Testis (tissue), 3 donors: ENCODE results near the gene RNU6-7. TPM values are rescaled to one million over a fixed set of nuclear protein-coding genes. Genes with fewer than 3 reads are reported as not detected.

ENCODE experiments used
- DNase-seq: peaks from one replicate; pipeline ENCODE4 v3.0.0-alpha.2; 2019
- H3K27ac ChIP-seq, 2 donors: fragments of 200-600 bp; sonication (generic); one replicate each; pipeline ENCODE4 v1.5.1; 2019
- H3K27me3 ChIP-seq: fragments of 200-600 bp; sonication (generic); one replicate; pipeline ENCODE4 v1.5.1; 2019
- H3K36me3 ChIP-seq: fragments of 200-600 bp; sonication (generic); one replicate; pipeline ENCODE4 v1.5.1; 2017; ENCODE audit warnings: low read depth; ENCODE audit errors: missing control alignments
- H3K4me1 ChIP-seq: fragments of 200-600 bp; sonication (generic); one replicate; pipeline ENCODE4 v1.5.1; 2019
- H3K4me3 ChIP-seq, 2 donors: fragments of 200-600 bp; sonication (generic); one replicate each; pipeline ENCODE4 v1.5.1; 2017 to 2019
- H3K9me3 ChIP-seq: fragments of 200-600 bp; sonication (generic); one replicate; pipeline ENCODE4 v1.5.1; 2017
- POLR2A ChIP-seq: fragments of 450-650 bp; IDR thresholded peaks from one replicate; pipeline ENCODE4 v1.6.1; 2017; ENCODE audit warnings: antibody characterized with exemption, mild to moderate bottlenecking, moderate library complexity
- WGBS, 2 donors: methylation state at CpG; one replicate each; pipeline ENCODE4 v1.1.5; 2018; 5-methylcytosine and 5-hydroxymethylcytosine counted together
- intact Hi-C: fragments of 100-400 bp; cut with DNase I; formaldehyde crosslinking; loops from one replicate; pipeline ENCODE4 v1.15.1; 2023; ENCODE audit warnings: low total_unique reads
- polyA plus RNA-seq: library from polyadenylated mRNA; stranded (reverse); fragments of 350-450 nt; fragmentation: Illumina TruSeq; extraction: RNeasy Lipid Tissue Mini Kit (QIAGEN cat#74804); gene quantifications from one replicate; pipeline ENCODE4 v1.2.3, GENCODE V29; 2014; ENCODE audit warnings: low read depth, low replicate concordance; ENCODE audit not compliant: insufficient read depth
- small RNA-seq, 2 donors: library from RNA; depleted of rRNA; stranded (forward); fragments of <200 nt; gene quantifications; one replicate each; pipeline ENCODE3, GENCODE V24; 2016
- total RNA-seq, 2 donors: library from RNA; depleted of rRNA; stranded (reverse); fragments of >200 nt; gene quantifications; one replicate each; pipeline ENCODE4 v1.2.3, GENCODE V29; 2016
- TF ChIP-seq, protein P1 (sequence below), 3 experiments: fragments of 450-650 bp in 2 of 3; fragments of 200-600 bp in 1 of 3; sonication (generic) in 1 of 3; IDR thresholded peaks; one replicate each; pipeline ENCODE4 v1.5.1; 2016 to 2019; ENCODE audit warnings: antibody characterized with exemption in 3 of 3, mild to moderate bottlenecking in 2 of 3, moderate library complexity in 1 of 3

RNU6-7 gene
- total and polyA plus RNA-seq, 3 donors from 2014 or later: not detected

DNA sequence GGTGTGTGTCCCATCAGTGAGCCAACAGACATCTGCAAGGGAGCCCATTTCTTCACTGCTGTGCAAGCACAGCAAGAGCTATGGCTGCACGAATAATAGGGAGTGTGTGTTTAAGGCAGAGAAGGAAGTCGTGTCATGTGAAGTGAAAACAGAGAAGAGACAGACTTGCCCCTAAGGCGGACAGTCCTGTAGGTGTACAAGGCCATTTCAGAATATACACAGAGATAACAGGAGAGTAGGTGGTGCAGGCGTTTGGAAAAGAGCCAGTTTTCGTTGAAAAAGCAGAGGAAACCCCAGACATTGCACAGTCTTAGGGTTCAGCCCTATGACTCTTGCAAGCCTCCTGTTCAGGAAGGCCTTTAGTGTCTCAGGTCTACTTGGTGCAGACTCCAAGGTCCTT is 47.5 kb downstream of the RNU6-7 start:
- 85% methylated on average over 5 of the region's 5 CpGs for WGBS, 2 donors

DNA sequence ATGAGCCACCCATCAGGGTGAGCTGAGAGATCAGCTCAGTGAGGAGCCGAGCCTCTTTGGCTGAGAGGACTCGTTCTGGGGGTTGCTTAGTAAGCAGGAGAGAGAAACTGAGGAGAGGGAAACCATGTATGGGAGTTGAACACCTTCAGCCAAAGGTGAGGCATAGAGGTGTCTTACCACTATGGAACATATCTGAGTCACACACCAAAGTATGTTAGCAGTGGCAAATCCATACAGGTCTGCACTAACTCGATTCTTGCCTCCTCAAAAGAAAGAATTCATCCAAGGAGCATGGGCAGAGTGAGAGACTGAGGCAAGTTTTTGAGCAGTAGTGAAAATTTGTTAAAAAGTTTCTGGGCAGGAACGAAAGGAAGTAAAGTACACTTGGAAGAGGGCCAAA is 47.9 kb downstream of the RNU6-7 start:
- Histone ChIP-seq H3K4me3 (no peak overlapping the region), H3K4me1 (peaks cover 6% of the 10 kb centered on the region), H3K27ac (no peak overlapping the region), H3K27me3 (no peaks in the 10 kb centered on the region), H3K9me3 (no peaks in the 10 kb centered on the region), H3K36me3 (no peaks in the 10 kb centered on the region)
- intact Hi-C loops: loop anchor here (10.0 kb wide), 2 partner anchors 225 to 315 kb away; no protein-coding TSS in a partner anchor
- no peak for TF ChIP-seq POLR2A
- TF ChIP-seq, protein P1, sequence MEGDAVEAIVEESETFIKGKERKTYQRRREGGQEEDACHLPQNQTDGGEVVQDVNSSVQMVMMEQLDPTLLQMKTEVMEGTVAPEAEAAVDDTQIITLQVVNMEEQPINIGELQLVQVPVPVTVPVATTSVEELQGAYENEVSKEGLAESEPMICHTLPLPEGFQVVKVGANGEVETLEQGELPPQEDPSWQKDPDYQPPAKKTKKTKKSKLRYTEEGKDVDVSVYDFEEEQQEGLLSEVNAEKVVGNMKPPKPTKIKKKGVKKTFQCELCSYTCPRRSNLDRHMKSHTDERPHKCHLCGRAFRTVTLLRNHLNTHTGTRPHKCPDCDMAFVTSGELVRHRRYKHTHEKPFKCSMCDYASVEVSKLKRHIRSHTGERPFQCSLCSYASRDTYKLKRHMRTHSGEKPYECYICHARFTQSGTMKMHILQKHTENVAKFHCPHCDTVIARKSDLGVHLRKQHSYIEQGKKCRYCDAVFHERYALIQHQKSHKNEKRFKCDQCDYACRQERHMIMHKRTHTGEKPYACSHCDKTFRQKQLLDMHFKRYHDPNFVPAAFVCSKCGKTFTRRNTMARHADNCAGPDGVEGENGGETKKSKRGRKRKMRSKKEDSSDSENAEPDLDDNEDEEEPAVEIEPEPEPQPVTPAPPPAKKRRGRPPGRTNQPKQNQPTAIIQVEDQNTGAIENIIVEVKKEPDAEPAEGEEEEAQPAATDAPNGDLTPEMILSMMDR (IDR thresholded peaks at IDR 0.05): no peak
- 88 to 94% methylated on average over 4 of the region's 4 CpGs for WGBS, 2 donors
- no peak for DNase-seq

More for the DNA sequence above, 47.5 kb downstream of the RNU6-7 start:
- TF ChIP-seq POLR2A: no peak
- TF ChIP-seq, protein P1 (IDR thresholded peaks at IDR 0.05): no peak
- no peak overlapping the region for H3K27ac ChIP-seq
- H3K27me3 ChIP-seq: no peaks in the 10 kb centered on the region
- DNase-seq: no peak
- peaks cover 1% of the 10 kb centered on the region for H3K4me1 ChIP-seq
- no peak overlapping the region for H3K4me3 ChIP-seq
- intact Hi-C loops: no loop called here
- H3K9me3 ChIP-seq: no peaks in the 10 kb centered on the region
- H3K36me3 ChIP-seq: no peaks in the 10 kb centered on the region

DNA sequence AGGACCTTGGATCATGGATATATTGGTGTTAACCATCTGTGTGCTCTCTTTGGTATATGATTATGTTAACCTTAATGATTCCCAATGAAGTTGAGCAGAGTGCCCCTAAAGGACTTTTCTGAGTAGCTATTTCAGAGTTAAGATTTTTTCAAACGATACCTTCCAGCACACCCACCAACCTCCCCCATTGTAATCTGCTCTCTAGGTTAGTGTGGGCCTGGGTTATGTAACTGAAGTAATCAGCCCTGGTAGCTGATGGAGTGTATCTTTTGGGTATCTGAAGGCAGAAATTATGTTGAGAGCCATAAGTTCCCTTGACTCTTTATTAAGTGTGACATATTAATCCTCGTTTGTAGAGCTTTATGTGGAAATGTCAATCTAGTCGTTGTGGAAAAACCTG is 48.8 kb downstream of the RNU6-7 start:
- TF ChIP-seq, protein P1 (IDR thresholded peaks at IDR 0.05): no peak
- WGBS, 2 donors: 86 to 93% methylated on average over 3 of the region's 3 CpGs
- no peaks in the 10 kb centered on the region for H3K9me3 ChIP-seq
- DNase-seq: no peak
- H3K36me3 ChIP-seq: no peaks in the 10 kb centered on the region
- no peak overlapping the region for H3K4me3 ChIP-seq
- intact Hi-C loops: loop anchor here (10.0 kb wide), 2 partner anchors 224 to 316 kb away; no protein-coding TSS in a partner anchor
- H3K4me1 ChIP-seq: peaks cover 11% of the 10 kb centered on the region
- H3K27me3 ChIP-seq: no peaks in the 10 kb centered on the region
- no peak overlapping the region for H3K27ac ChIP-seq

DNA sequence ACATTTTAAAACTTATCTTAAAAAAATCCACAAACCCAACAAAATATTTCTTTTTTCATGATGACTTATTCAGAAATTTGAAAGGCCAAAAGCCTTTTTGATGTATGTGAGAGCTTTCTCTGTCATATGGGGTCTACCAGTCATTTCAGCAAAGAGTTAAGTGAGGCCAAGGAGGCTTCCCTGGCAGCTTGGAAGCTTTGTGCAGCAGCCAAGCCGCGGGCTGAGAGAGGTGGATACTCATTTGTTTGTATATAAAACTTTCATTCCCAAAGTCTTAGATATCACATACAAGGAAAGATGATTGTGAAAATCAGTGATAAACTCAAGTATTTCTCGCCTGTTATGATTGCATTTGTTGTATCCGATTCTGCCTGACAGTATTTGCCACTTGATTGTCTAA is 49.7 kb downstream of the RNU6-7 start:
- Histone ChIP-seq H3K27me3 (no peaks in the 10 kb centered on the region), H3K4me3 (no peak overlapping the region), H3K4me1 (peaks cover 11% of the 10 kb centered on the region), H3K36me3 (no peaks in the 10 kb centered on the region), H3K27ac (no peak overlapping the region), H3K9me3 (no peaks in the 10 kb centered on the region)
- intact Hi-C loops: loop anchor here (10.0 kb wide), 2 partner anchors 223 to 317 kb away; no protein-coding TSS in a partner anchor
- TF ChIP-seq, protein P1 (IDR thresholded peaks at IDR 0.05): no peak
- TF ChIP-seq POLR2A: no peak
- WGBS, 2 donors: 67% methylated on average over 4 of the region's 4 CpGs
- no peak for DNase-seq

Small RNA genes lying within 50 kb of the gene (small RNA-seq; reads per million reads assigned to genes)
- gene RNU6-7 (0 to 0.66 reads per million in 2 donors), gene RNU6-8 (0 reads per million in 2 donors)

Other genes starting within 250 kb of the RNU6-7 start
- 100 to 1,000 TPM; 115 to 161 TPM for gene ARHGAP5, start 124.7 kb upstream of the RNU6-7 start, total RNA-seq
- 41.5 TPM for gene ARHGAP5, start 124.7 kb upstream of the RNU6-7 start, polyA plus RNA-seq
- not detected for gene RNU6-8, start 1.2 kb downstream of the RNU6-7 start, total RNA-seq
- gene RNU6-8, start 1.2 kb downstream of the RNU6-7 start, polyA plus RNA-seq: not detected
- gene AKAP6, start 127.3 kb downstream of the RNU6-7 start, total RNA-seq: 10 to 100 TPM; 26.6 to 30.9 TPM
- gene AKAP6, start 127.3 kb downstream of the RNU6-7 start, polyA plus RNA-seq: 30.9 TPM